OCI-M2 (cell line): ENCODE data around the gene CMTR1.
"Not testable (repeated sequence)": the region's sequence is repeated elsewhere in the genome, so short reads cannot be mapped to it uniquely, and the experiment has no call there.

Experiments used
- DNase-seq: peaks from one replicate; lab custom pipeline; 2025; ENCODE audit not compliant: unreplicated experiment; lab: John Stamatoyannopoulos, UW

CMTR1 gene

DNA sequence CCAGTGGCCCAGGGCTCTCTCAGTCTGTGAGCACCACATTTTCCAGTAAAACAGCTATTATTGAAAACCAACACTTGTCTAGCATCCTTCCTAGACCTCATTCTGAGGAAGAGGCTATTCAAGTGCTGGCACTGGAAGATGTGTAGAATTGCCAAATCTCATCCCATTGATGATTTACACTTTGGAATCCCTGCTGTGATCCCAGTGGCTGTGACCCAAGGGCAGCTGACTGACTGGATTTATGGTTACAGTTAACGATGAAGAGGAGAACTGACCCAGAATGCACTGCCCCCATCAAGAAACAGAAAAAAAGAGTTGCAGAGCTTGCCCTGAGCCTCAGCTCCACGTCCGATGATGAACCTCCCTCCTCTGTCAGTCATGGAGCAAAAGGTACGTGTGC is 2.4 kb downstream of the CMTR1 start:
- DNase-seq = no peak

DNA sequence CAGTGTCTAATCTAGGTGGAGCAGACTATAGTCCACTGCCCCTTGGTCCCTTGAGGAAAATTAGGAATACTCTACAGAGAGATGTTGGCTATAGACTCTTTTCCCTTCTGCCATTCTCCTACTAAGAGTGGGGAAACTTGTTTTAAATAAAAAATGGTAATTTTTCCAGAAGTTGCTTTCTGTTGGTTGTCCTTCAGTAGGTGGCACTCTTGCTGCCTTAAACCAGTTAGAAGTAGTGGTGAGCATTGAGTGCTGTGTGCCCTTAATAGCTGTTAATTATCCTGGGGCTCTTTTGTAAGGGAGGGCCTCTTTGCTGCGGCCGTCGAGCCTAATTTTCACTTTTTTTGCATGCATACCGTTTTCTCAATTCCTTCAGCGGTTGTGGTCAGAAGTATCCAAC is 2.8 kb downstream of the CMTR1 start:
- DNase-seq = no peak

DNA sequence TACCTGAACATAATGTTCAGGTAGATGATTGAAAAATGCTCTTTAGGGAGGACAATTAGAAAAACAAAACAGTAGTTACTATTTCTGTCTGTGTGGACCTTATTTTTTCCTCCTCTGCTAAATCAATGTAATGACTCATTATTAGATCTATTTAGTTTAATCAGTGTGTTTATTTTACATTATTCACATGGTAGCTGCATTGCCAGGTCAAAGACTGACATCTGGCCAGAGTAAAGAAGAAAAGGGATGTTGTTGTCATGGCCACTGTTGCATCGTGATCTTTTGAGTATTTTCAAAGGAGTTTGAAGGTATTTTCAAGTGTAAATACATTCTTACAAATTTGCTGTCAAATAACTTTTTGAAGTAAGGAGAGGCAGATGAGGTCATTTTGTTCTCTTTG is 5.9 kb downstream of the CMTR1 start:
- DNase-seq = no peak

DNA sequence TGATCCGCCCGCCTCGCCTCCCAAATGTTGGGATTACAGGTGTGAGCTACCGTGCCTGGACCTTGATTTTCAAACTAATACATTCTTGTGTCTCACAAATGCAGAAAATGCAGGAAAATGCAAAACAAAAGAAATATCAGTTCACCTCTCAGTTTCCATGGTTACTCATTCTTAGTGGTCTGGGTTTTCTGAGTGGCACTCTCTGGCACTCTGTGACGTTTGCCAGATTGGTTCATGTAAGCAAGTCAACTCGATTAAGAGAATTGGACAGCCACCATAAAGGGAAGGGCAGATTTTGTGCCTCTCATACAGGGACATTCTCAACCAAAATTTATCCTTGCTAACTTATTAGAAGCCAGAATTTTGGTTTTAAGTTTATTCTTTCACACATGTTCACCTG is 8.6 kb downstream of the CMTR1 start:
- DNase-seq = no peak

DNA sequence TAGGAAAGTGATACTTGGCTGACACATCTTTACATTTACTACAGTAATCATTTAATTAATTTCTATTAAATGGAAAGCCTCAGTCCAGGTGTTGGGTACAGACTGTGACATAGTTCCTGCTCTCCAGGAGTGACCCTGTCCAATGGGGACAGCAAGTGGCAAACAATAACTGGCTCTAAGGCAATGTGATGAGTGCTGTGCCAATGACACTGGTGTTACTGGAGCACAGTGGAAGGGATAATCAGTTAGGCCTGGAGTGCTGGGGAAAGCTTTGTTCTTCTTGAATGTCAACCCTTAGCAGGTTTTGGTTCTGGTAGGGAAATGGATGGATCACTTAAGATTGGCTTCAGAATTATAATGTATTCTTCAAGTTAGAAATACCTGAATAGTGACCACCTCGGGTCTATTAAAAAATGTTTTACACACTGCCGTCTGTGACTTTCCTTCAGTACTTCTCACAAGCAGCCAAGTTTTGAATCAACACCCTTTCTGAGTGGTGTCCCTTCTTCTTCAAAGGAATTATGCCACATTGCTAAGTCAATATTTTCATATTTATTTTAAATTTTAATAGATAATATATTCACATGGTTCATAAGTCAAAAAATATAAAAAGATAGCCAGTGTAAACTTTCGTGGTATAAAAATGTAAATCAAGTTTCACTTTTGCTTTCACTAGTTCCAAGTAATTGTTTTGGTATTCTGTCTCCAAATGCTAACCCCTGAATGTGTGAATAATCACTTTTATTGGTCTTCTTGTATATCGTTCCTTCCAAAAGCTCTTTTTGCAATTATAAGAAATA is 9.6 kb downstream of the CMTR1 start:
- no peak for DNase-seq

DNA sequence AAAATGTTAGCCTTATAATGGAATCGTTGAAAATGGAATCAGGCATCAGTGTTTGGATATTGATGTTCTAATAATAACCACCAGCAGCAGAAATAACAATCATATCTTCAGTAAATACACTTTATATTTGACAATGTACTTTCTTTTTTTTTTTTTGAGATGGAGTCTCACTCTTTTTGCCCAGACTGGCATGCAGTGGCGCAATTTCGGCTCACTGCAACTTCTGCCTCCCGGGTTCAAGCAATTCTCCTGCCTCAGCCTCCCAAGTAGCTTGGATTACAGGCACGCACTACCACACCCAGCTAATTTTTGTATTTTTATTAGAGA is 10.2 kb downstream of the CMTR1 start:
- DNase-seq = not testable (repeated sequence)

DNA sequence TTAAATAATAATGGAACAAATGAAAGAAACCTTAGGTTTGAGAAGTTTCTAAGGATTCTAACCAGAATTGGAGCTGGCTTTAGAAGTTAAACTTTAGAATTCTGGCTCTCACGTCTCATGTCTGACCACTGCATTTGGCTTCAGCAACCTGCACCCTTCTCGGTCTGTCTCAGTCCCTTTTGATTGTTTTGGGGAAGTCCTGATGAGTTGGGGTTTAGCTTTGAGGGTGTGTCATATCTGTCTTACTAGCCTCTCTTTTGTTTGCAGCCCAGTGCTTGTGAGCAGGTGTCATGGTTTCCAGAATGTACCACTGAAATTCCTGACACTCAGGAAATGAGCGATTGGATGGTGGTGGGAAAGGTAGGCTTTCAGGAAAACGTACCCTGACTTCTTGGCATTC is 17.0 kb downstream of the CMTR1 start:
- DNase-seq = no peak

DNA sequence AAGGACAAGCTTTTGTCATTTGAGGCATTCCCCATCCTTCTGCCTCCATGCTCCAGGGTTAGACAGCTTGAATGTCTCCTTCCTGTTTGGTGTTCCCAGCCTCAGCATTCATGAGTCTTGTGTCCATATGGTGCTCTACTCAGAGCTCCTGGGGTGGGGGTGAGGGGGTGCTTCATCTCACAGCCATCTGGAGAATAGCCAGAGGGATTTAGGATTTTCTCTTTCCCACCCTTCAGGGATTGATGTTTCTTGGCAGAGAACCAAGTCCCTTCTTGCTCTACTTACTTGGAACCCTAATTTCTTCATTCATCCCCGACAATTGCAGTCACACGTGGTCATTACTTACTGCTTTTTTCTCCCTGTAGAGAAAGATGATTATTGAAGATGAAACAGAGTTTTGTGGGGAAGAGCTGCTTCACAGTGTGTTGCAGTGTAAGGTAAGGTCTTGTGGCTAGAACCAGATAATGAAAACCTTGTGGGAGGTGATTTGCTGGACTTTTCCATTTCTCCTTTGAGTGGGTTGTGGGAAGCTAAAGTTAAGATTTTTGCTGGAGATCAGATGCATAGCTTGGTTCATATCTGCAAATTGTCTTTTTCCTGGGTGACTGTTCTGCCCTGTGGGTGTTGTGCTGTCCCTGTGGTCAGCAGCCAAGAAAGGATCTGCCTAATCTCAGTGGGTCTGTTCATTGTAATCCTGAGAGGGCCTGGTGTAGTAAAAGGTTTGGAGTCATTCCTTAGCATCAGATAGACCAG is 18.6 kb downstream of the CMTR1 start:
- no peak for DNase-seq

DNA sequence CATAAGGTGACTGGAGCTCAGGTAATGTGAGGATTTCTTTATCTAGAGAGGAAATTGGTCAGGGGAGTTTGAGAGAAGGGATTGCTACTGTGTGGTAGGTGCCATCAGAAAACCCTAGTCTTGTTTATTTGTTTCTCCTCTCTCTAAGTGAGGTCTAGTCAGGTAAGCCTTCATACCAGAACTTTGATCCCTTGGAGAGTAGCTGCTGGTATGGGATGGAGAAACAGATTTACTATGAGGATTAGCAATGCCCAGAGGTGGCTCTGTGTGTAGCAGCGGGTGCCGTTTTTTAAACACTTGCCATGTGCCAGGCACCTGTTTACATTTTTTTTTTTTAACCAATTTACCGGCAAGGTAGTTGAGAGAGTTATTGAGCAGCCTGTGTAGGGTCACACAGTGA is 19.5 kb downstream of the CMTR1 start:
- no peak for DNase-seq

DNA sequence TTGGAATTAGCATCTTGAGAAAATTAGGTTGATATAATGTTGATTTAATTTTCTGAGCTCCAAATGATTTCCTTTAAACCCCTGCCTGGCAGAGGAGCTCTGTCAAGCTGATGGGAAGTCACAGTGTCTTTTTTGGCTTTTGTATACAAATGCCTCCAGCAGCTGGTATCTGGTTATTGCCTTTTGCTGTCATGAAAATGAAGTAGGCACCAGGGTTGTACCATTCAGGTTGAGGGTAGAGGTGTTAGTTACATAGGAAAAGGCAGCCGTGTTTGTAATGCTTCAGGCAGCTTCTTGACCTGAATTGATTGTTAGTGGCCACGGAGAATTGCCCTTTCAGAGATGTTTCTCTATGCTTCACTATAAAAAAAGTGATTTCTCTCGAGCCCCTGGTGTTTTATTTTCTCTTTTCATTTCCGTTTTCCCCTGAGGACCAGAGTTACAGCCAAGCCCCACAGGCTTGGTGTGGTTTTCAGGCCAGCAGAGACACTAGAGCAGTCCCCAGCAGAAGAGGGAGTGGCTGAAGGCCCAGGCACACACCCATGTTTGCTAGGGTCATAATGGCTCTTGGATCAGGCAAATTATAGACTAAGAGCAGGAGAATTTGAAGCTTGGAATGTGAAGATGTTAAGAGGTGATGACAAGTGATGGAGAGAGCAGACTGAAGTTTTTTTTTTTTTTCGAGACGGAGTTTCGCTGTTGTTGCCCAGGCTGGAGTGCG is 21.6 kb downstream of the CMTR1 start:
- no peak for DNase-seq

DNA sequence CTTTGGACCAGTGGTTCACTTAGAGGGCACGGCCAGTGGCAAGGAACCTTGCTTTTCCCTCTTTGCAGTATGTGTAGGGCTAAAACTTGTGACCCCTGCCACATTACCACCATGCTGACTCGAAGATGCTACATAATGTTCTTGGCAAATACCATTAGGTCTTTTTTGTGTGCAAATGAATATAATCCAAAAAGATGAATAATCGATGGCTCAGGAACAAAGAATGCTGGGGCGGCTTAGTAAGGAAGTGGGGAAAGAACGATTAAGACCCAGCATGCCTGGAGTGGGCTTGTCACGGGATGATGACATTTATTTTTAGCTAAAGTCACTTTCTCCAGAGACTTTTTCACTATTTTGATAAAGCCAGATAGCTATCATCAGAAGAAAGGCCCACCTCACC is 23.1 kb downstream of the CMTR1 start:
- no peak for DNase-seq

DNA sequence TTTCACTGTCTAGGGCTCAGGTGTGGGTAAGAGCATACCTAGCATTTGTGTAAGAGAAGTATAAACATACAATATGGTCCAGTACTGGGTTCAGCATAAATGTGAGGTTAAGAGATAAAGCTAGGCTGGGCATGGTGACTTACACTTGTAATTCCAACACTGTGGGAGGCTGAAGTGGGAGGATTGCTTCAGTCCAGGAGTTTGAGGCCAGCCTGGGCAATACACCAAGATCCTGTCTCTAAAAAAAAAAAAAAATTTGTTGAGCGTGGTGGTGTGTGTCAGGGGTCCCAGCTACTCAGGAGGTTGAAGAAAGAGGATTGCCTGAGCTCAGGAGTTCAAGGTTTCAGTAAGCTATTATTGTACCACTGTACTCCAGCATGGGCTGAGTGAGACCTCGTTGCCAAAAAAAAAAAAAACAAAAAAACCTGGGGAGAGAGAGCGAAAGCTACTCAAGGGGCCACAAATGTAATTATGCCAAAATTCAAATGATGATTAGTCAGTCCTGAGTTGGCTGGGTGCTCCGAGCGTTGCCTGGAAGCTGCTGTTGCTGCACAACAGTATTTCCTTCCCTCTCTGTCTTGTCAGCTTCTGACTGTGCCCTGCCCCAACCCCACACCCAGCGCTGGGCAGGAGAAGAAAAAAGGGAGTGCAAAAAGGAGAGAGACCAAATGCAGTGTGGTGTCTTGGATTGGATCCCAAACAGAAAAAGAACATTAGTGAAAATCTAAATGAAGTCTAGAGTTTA is 24.0 kb downstream of the CMTR1 start:
- DNase-seq = no peak

DNA sequence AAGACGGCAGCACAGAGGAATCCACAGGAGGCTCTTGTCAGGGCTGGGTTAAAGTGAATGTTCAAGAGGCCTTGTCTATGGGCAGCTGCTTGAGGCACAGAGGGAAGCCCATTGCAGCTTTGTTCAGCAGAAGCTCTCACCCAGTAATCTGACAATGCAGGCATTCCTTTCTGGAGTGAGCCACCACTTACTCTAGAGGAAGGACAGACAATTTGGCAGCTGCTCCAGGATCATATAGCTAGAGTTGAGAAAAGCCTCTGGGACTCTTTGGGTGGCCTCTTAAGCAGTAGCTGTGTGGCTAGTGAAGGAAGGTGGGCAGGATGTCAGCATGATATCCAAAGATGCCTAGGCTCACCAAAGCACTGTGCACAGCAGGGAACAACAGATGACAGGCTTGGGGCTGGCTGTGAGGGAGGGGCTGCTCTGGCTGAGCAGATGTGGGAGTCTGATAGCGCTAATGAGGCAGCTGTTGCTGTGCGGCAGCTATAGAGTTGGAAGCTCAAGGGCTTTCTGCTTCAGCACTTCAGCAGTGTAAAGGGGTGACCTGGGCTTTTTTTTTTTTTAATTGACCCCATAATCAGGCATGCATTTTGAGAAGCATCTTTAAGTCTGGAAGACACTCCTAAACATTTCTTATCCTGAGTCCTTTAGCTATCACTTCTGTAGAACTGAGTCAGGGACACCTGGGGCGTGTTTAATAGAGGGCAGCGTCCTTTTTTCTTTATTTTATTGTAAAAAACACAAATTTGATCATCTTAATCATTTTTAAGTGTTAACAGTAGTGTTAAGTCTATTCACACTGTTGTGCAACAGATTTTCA is 27.2 kb downstream of the CMTR1 start:
- peak; percentile 95 for DNase-seq

DNA sequence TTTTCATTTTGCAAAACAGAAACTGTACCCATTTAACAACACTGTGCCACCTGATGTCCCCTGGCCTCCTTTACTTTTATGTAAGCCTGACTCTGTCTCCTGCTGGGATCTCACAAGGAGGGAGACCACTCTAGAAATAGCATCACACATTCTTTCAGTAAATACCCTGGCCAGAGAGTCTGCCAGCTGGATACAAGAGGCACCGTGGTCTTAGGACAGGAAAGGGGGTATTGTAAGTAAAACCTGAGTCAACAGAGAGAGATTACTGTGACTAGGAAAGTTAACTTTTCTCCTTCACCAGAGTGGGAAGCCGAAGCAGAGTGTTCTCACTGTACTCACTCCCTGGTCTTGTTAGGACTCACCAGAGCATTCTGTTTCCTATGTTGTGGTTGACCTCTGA is 27.8 kb downstream of the CMTR1 start:
- DNase-seq = no peak

DNA sequence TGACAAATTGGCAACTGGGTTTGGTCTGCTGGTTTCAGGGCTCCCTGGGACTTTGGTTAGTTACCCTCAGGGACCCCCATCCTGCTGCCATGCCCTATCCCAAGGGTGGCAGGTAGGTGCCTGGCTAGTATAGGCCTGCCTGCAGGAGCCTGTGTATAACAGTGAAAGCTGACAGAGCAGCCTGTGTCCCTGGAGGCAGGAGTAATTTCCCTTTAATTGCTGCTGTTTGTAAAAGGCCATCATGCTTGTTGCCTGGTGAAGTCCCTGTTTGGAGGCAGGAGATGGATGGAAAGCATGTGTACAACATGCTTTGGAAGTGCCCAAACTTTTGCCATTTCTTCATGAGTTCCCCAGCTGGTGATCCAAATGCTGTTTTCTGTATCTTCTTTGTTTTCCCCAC is 30.1 kb downstream of the CMTR1 start:
- no peak for DNase-seq

DNA sequence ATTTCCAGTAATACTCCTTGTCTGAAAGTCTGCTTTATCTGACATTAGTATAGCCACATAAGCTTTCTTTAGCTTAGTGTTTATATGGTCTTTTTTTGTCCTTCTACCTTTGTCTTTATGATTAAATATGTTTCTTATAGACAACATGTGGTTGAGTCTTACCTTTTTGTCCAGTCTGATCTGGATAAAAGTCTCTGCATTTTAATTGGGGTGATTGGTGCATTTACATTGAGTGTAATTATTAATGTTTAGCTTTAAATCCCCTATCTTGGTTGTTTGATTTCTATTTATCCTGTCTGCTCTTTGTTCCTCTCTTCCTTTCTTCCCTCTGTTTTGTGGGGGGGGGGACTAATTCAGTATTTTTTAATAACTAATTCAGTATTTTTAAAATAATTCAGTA is 34.7 kb downstream of the CMTR1 start:
- no peak for DNase-seq

DNA sequence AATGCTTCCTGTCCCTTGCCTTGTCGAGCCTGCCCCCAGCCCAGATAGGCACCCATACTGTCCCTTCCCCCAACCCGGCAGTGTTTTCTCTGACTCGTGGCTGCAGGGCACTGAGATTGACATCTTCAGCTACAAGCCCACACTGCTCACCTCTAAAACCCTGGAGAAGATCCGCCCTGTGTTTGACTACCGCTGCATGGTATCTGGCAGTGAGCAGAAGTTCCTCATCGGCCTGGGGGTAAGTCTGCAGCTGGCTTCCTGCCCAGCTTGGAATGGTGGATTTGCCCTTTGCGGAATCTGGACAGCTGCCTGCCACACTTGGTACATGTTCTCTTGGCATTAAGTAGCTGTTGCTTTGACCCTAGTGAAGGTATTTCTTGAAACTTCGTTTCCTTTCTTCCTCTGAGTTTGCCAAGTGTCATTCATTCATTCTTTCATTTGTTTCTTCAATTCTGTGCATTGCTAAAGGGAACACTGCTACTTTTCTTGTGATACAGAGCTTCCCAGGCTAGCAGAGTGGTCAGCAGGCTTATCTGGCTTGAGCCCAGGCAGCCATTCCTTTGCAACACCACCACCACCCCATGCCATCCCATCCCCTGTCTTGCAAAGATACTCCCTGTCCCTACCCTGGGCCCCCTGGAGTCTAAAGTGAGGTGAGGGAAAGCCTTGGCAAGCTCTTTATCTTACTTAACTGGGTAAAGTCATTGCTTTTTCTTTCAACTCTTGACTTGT is 40.5 kb downstream of the CMTR1 start:
- no peak for DNase-seq

DNA sequence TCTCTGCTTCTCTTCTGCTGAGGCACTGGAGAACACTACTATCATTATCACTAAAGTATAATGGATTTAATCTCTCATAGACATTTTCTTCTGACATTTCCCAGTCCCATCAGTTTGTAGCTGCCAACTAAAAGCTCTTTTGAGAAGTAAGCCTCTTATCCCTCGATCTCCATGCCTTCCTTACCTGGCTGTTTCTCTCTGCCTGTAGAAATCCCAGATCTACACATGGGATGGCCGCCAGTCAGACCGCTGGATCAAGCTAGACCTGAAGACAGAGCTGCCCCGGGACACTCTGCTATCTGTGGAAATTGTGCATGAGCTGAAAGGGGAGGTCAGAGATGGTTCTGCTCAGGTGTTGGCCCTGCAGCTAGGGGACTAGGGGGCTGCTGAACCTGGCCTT is 41.3 kb downstream of the CMTR1 start:
- DNase-seq = no peak

DNA sequence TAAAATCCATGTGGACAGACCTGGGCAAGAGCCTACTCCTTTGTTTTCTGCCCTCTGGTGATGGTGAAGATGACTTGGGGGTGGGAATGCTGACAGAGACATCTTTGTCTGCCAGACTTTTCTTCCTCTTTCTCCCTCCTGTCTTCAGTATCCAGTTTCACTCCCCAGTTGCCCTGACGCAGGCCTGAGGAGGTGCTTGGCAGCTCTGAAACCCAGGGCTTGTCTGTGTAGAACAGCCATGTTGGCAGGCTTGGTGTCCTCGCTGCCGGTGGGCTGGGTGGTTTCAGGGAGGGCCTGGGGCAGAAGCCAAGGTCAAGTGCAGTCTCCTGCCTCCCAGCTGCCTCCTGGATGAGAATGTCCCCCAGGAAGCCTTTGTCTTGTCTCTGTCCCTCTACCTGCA is 44.2 kb downstream of the CMTR1 start:
- no peak for DNase-seq
